ENCODE results near the gene HMCN2.

The HMCN2 gene

DNA sequence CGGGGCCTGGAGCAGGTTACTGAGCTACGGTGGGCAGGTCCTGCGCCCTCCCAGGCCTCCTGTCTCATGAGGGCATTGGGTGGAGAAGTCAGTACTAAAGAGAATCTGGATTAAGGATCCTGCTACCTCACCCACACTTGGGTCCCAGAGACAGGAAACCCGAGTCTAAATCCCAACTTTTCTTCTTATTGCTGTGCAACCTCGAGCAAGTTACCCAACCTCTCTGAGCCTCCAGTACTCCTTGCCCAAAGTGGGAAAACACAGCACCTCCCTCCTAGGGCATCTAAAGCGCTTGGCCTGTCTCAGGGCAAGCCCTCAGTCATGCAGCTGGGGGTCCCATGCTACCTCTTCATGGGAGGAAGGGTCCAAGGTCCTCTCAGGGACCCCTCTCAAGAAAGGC lies 207.4 kb downstream of the HMCN2 start:
- in situ Hi-C loops (cut with MboI; ENCODE audit: low sequenced_read_pairs) = no loop called here

- in situ Hi-C loops (cut with MboI; ENCODE audit: low sequenced_read_pairs) = no loop called here
These were observed 208.0 kb downstream of the HMCN2 start for GRCh38 chr9:130473566-130473965.

DNA sequence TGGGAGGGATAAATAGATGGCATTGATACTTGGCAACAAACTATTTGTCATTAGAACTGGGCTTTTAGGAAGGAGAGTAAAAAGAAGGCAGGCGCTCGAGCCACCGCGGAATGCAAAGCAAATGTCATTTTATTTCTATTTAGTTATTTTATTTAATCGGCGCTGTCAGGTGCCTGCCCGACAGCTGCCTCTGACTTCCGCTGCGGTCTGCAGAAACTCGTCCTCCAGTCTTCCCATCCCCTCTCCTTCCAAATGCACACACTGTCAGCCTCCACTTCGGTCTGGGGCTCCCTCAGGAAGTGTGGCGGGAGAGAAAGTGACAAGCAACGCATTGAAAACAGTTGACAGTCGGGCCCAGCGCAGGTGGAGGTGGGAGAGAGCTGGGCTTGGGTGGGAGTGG lies 208.5 kb downstream of the HMCN2 start:
- in situ Hi-C loops (cut with MboI; ENCODE audit: low sequenced_read_pairs) = no loop called here

DNA sequence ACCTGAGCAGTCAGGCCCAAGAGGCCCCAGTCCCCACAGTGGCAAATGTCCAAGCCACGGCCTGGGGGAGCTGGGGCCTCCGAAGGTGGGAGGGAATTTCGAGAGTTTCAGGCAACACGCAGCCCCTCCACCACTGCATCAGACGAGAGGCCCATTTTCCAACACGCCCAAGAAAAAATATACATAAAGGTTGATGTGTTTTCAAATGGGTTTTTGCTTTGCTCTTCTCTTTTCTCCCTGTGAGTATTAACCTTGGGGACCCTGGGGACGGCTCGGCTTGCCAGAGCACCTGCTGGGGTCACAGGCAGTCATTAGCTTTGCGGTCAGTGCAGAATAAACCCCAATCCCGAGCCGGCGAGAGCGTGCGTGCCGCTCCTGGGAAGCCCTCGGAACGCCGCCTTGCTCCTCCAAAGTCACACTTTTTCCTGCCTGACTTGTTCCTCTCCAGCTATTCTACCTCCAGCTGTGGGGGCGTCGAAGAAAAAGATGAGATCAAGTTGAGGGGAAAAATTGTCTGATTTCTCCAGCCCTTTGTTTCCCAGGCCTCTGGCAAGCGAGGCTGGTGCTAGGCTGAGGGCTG lies 210.7 kb downstream of the HMCN2 start:
- in situ Hi-C loops (cut with MboI; ENCODE audit: low sequenced_read_pairs) = no loop called here

- in situ Hi-C loops (cut with MboI; ENCODE audit: low sequenced_read_pairs) = no loop called here
These were observed 212.0 kb downstream of the HMCN2 start for GRCh38 chr9:130477564-130477963.

GRCh38 chr9:130478152-130478551 lies 212.6 kb downstream of the HMCN2 start:
- in situ Hi-C loops (cut with MboI; ENCODE audit: low sequenced_read_pairs) = no loop called here

- in situ Hi-C loops (cut with MboI; ENCODE audit: low sequenced_read_pairs) = no loop called here
These were observed 213.4 kb downstream of the HMCN2 start for GRCh38 chr9:130478736-130479575.

DNA sequence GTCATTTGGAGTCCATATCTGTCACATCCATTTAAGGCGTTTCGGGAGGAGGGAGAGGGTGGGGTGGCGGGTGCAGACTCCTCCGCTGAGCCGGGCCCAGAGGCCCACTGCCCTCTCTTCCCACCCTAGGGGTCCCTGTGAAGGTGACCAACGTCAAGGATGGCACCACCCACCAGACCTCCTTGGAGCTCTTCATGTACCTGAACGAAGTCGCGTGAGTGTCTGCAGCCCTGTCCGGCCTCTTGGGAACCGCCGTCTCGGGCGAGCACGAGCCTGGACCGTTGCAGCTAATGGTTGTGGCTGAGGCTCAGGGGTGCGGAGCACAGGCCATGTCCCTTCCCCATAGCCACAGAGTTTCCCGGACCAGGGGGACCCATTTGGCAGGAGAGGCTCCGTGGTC lies 214.0 kb downstream of the HMCN2 start:
- in situ Hi-C loops (cut with MboI; ENCODE audit: low sequenced_read_pairs) = no loop called here

- in situ Hi-C loops (cut with MboI; ENCODE audit: low sequenced_read_pairs) = no loop called here
These were observed 215.1 kb downstream of the HMCN2 start for GRCh38 chr9:130480673-130481072.

DNA sequence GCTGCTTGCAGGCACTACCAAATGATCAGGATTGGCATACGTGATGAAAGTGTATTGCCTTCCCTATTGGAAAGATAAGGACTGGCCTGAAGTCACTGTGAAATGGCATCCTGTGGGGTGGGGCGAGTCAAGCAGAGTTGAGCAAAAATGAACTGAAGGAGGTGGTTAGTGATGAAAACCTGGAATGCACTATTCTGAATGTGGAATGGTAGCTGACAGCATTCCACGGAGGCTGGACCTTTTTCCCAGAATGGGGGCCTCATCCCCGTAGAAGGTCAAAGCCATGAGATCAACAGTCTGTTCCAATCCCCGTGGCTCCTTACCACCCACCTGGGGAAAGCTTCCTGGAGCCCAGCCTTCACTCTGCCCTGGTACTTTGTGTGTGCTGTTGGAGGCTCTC lies 216.9 kb downstream of the HMCN2 start:
- in situ Hi-C loops (cut with MboI; ENCODE audit: low sequenced_read_pairs) = no loop called here

GRCh38 chr9:130483371-130483971 lies 217.9 kb downstream of the HMCN2 start:
- in situ Hi-C loops (cut with MboI; ENCODE audit: low sequenced_read_pairs) = no loop called here

Measured in HL-60/S4 (cell line).